GM21528 (cell line): ENCODE data around the gene VWC2L.

Experiments
- ATAC-seq: cut with Tn5 transposase; IDR thresholded peaks from one replicate; pipeline ENCODE4 v1.9.1; 2021; ENCODE audit warnings: mild to moderate bottlenecking, moderate library complexity; ENCODE audit not compliant: unreplicated experiment, low FRiP score

The VWC2L gene

GRCh38 chr2:214533541-214533940 lies 122.7 kb downstream of the VWC2L start:
- ATAC-seq = no peak

- no peak for ATAC-seq
Measured at GRCh38 chr2:214536625-214537024, 125.8 kb downstream of the VWC2L start.

- no peak for ATAC-seq
Measured at GRCh38 chr2:214537929-214538328, 127.1 kb downstream of the VWC2L start.

GRCh38 chr2:214542295-214542694 lies 131.4 kb downstream of the VWC2L start:
- no peak for ATAC-seq

GRCh38 chr2:214542866-214543265 lies 132.0 kb downstream of the VWC2L start:
- no peak for ATAC-seq

GRCh38 chr2:214543386-214543955 lies 132.6 kb downstream of the VWC2L start:
- no peak for ATAC-seq

- no peak for ATAC-seq
Measured at GRCh38 chr2:214545898-214546542, 135.2 kb downstream of the VWC2L start.

GRCh38 chr2:214547931-214548330 lies 137.1 kb downstream of the VWC2L start:
- no peak for ATAC-seq

GRCh38 chr2:214549946-214550345 lies 139.1 kb downstream of the VWC2L start:
- no peak for ATAC-seq

- ATAC-seq = no peak
Measured at GRCh38 chr2:214550786-214551185, 139.9 kb downstream of the VWC2L start.

- no peak for ATAC-seq
Measured at GRCh38 chr2:214557884-214558283, 147.0 kb downstream of the VWC2L start.

- ATAC-seq = no peak
Measured at GRCh38 chr2:214558341-214558740, 147.5 kb downstream of the VWC2L start.

GRCh38 chr2:214560176-214560575 lies 149.3 kb downstream of the VWC2L start:
- no peak for ATAC-seq

- no peak for ATAC-seq
Measured at GRCh38 chr2:214560618-214561190, 149.8 kb downstream of the VWC2L start.

- no peak for ATAC-seq
Measured at GRCh38 chr2:214565246-214565645, 154.4 kb downstream of the VWC2L start.

- ATAC-seq = no peak
Measured at GRCh38 chr2:214566457-214566856, 155.6 kb downstream of the VWC2L start.

GRCh38 chr2:214569419-214570035 lies 158.7 kb downstream of the VWC2L start:
- no peak for ATAC-seq

- ATAC-seq = no peak
Measured at GRCh38 chr2:214574084-214574781, 163.4 kb downstream of the VWC2L start.

GRCh38 chr2:214575030-214575429 lies 164.2 kb downstream of the VWC2L start:
- no peak for ATAC-seq

GRCh38 chr2:214575465-214575864 lies 164.6 kb downstream of the VWC2L start:
- no peak for ATAC-seq

GRCh38 chr2:214577769-214578168 lies 166.9 kb downstream of the VWC2L start:
- ATAC-seq = no peak
